Superior temporal gyrus (tissue), 1 donor: ENCODE results near the gene WBP2.
"Not testable (repeated sequence)": the region's sequence is repeated elsewhere in the genome, so short reads cannot be mapped to it uniquely, and the experiment has no call there.

Source experiments
- DNase-seq: peaks from one replicate; pipeline ENCODE4 v3.0.0-alpha.2; 2016; ENCODE audit errors: extremely low spot score

Gene WBP2

GRCh38 chr17:75814021-75814395, 41.1 kb downstream of the WBP2 start:
- DNase-seq, result no peak

GRCh38 chr17:75813081-75814020, 41.8 kb downstream of the WBP2 start:
- no peak for DNase-seq

DNA sequence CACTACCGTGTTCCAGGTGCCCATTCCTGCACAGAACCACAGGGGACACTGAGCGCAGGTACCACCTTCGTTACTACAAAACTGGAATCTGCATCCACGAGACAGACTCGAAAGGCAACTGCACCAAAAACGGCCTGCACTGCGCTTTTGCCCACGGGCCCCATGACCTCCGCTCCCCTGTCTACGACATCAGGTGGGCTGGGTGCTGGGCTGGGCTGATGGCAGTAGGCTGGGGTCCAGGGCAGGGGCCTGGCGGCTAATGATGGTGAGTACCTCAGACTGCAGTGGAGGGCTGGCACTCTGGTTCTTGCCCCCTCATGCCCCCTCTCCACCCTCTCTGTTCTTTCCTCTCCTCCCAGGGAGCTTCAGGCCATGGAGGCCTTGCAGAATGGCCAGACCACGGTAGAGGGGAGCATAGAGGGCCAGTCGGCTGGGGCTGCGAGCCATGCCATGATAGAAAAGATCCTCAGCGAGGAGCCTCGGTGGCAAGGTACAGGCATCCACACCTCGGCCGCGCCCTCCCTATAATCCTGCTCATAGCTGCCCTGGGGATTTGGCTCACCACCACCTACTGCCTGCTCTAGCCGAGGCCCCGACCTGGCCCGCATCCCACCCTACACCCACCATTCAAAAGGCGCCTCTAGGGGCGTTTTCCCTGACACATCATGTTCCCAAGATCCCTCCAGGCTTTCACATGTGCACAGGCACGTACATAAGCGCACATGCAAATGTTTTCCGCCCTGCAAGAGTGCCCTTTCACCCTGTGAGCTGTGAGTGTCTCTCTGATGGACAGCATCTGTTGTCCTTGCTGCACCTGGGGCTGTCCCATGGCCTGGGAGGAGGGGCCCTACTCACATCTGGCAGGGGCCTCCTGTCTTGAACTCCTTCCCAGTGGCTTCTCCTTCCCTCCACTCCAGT, 42.8 kb downstream of the WBP2 start:
- DNase-seq, result no peak

- DNase-seq, result no peak
These were observed 44.0 kb downstream of the WBP2 start for GRCh38 chr17:75811174-75811573.

- not testable (repeated sequence) for DNase-seq
These were observed 44.4 kb downstream of the WBP2 start for GRCh38 chr17:75810756-75811155.

- DNase-seq, result no peak
These were observed 44.9 kb downstream of the WBP2 start for GRCh38 chr17:75810216-75810615.

- no peak for DNase-seq
These were observed 45.5 kb downstream of the WBP2 start for GRCh38 chr17:75809631-75810111.

DNA sequence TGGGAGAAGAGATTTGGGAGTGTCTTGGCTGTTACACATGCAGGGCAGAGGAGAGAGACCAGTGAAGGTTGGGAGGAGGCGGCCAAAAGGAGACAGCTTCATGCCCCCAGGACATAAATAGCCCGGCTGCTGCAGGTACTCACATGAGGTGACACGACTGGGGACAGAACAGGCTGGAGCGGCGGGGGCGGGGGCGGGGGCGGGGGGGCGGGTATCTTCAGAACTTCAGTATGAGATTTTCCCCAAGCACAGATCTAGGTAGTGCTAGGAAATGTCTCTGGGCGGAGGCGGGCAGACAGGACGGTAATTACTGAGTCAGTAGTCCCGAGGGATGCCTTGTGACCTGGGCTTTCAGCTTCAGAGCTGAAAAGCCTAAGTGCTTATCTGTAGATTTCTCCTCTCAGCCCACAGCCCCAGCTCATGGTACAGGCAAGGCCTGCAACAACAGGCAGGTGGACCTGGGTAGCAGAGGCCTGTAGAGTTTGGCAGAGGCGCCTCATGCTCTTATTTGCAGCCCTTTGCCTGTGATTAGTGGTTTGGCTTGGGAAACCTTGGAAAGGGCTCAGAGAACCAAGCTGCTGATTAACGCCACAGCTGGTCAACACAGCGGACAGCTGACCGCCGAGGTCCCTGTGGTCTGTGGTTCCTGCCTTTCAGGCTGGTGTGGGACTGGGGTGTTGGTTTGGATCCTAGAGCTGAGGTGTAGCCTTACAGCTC, 46.1 kb downstream of the WBP2 start:
- DNase-seq, result no peak

GRCh38 chr17:75808549-75808904, 46.6 kb downstream of the WBP2 start:
- no peak for DNase-seq

- no peak for DNase-seq
These were observed 47.3 kb downstream of the WBP2 start for GRCh38 chr17:75807861-75808260.

GRCh38 chr17:75806822-75807500, 48.2 kb downstream of the WBP2 start:
- no peak for DNase-seq

DNA sequence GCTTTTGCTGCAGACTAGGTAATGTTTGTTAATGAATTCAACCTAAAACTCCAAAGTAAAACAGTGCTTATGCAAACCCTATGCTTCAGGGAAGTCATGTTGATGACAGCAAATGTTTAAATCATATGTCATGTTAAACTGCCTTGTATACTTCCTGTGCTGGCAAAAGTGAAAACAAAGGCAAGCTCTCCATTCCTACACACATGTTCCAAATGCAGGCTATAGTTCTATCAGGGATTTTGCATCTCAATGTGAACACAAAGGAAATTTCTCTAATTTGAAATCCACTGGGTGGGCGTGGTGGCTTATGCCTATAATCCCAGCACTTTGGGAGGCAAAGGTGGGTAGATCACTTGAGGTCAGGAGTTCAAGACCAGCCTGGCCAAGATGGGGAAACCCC, 51.3 kb downstream of the WBP2 start:
- no peak for DNase-seq

DNA sequence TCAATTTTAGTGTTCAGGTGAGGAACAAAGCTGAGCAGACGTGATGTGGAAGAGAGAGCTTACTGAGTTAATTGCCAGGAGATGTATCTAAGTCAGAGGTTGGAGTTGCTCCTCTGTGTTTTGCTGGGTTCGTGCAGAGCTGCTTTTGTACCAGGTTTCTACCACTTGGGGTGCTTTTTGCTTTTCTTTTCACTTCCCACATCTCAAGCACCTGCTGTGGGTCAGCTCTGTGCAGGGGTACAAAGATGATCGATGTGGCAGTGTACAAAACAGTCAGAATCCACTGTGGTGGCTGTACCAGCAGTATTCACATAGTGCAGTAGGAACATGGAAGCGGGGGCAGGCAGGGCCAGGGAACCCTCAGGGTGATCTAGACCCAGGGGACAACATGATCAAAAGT, 55.7 kb downstream of the WBP2 start:
- no peak for DNase-seq

DNA sequence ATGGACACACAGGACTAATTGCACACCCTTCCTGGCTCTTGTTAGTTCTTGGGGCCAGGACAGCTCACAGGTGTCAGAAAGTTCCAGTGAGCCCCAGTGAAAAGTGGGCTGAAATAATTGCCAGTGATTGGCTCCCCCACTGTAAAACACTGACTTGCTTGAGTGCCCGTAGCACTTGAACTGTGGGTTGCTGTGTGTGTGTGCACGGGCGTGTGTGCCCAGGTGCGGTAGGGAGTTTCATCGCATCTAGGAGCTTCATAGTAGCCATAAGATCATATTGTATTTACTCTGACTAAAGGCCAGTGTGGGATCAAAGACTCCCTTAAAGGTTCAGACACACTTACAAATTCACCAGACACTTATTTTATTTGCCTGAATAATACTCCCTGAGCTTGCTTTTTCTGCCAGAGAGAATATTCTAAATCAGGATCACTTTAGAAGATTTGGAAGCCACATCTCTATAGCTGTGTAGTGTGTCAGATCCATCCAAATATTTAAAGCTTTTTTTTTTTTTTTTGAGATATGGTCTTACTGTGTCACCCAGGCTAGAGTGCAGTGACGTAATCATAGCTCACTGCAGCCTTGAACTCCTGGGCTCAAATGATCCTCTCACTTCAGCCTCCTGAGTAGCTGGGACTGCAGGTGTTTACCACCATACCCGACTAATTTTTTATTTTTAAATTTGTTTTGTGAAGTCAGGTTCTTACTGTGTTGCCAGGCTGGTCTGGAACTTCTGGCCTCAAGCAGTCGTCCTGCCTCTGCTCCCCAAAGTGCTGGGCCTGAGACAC, 59.1 kb downstream of the WBP2 start:
- no peak for DNase-seq
